Measurements from ENCODE around the gene CYP4F11. TPM values are rescaled to one million over a fixed set of nuclear protein-coding genes. Genes with fewer than 3 reads are reported as not detected.

The CYP4F11 gene
- total and polyA plus RNA-seq, 2 donors, result 0.07 TPM; not detected in 1

Other genes starting within 250 kb of the CYP4F11 start
- not detected for gene OR10H2, start 206.5 kb downstream of the CYP4F11 start, total RNA-seq
- not detected for gene OR10H2, start 206.5 kb downstream of the CYP4F11 start, polyA plus RNA-seq
- not detected for gene OR10H3, start 196.5 kb downstream of the CYP4F11 start, total RNA-seq
- gene OR10H3, start 196.5 kb downstream of the CYP4F11 start, polyA plus RNA-seq, result not detected
- not detected for gene OR10H5, start 146.9 kb downstream of the CYP4F11 start, total RNA-seq
- 0.05 TPM for gene OR10H5, start 146.9 kb downstream of the CYP4F11 start, polyA plus RNA-seq
- not detected for gene OR10H1, start 118.9 kb downstream of the CYP4F11 start, total RNA-seq
- 0.09 TPM for gene OR10H1, start 118.9 kb downstream of the CYP4F11 start, polyA plus RNA-seq
- gene CYP4F2, start 36.5 kb downstream of the CYP4F11 start, total RNA-seq, result 0.09 TPM
- 0.16 TPM for gene CYP4F2, start 36.5 kb downstream of the CYP4F11 start, polyA plus RNA-seq
- gene OR10H4, start 14.5 kb upstream of the CYP4F11 start, total RNA-seq, result not detected
- not detected for gene OR10H4, start 14.5 kb upstream of the CYP4F11 start, polyA plus RNA-seq
- 131 TPM for gene TPM4, start 142.0 kb upstream of the CYP4F11 start, total RNA-seq
- 253 TPM for gene TPM4, start 142.0 kb upstream of the CYP4F11 start, polyA plus RNA-seq
- 35.3 TPM for gene RAB8A, start 177.4 kb upstream of the CYP4F11 start, total RNA-seq
- gene RAB8A, start 177.4 kb upstream of the CYP4F11 start, polyA plus RNA-seq, result 32.8 TPM
- gene HSH2D, start 209.2 kb upstream of the CYP4F11 start, total RNA-seq, result 17.1 TPM
- 40.4 TPM for gene HSH2D, start 209.2 kb upstream of the CYP4F11 start, polyA plus RNA-seq
- gene CIB3, start 239.0 kb upstream of the CYP4F11 start, total RNA-seq, result 1.0 TPM
- 0.48 TPM for gene CIB3, start 239.0 kb upstream of the CYP4F11 start, polyA plus RNA-seq

Data from thymus (tissue), 2 donors.